BLaER1 treated with 17β-estradiol and CSF1 and Interleukin-3, amounts not matched to agents 10 nM and 100 nM (cell line): ENCODE results near the gene MAP2.

Experiments
- H3K27ac ChIP-seq, 11 experiments: shearing (Covaris generic); formaldehyde crosslinking; 2 replicates each; pipeline ENCODE4 v1.8.1; 2022
- H3K27me3 ChIP-seq, 11 experiments: shearing (Covaris generic); formaldehyde crosslinking; 2 replicates each; pipeline ENCODE4 v1.8.1; 2022
- H3K36me3 ChIP-seq, 11 experiments: shearing (Covaris generic); formaldehyde crosslinking; 2 replicates each; pipeline ENCODE4 v1.8.1; 2022
- H3K4me1 ChIP-seq, 10 experiments: shearing (Covaris generic); formaldehyde crosslinking; 2 replicates each; pipeline ENCODE4 v1.8.1; 2022
- H3K4me2 ChIP-seq, 11 experiments: shearing (Covaris generic); formaldehyde crosslinking; 2 replicates each; pipeline ENCODE4 v1.8.1; 2022
- H3K4me3 ChIP-seq, 10 experiments: shearing (Covaris generic); formaldehyde crosslinking; 2 replicates each; pipeline ENCODE4 v1.8.1; 2022
- H3K9ac ChIP-seq, 11 experiments: shearing (Covaris generic); formaldehyde crosslinking; 2 replicates each; pipeline ENCODE4 v1.8.1; 2022
- H3K9me3 ChIP-seq, 11 experiments: shearing (Covaris generic); formaldehyde crosslinking; replicated peaks in 1 of 11; 2 replicates each; pipeline ENCODE4 v1.8.1; 2022
- H4K20me1 ChIP-seq, 11 experiments: shearing (Covaris generic); formaldehyde crosslinking; 2 replicates each; pipeline ENCODE4 v1.8.1; 2022
- Cebpa-rat ChIP-seq, 11 experiments: shearing (Covaris generic); IDR thresholded peaks; 2 replicates each; pipeline ENCODE4 v1.8.1; 2022

Gene MAP2

DNA sequence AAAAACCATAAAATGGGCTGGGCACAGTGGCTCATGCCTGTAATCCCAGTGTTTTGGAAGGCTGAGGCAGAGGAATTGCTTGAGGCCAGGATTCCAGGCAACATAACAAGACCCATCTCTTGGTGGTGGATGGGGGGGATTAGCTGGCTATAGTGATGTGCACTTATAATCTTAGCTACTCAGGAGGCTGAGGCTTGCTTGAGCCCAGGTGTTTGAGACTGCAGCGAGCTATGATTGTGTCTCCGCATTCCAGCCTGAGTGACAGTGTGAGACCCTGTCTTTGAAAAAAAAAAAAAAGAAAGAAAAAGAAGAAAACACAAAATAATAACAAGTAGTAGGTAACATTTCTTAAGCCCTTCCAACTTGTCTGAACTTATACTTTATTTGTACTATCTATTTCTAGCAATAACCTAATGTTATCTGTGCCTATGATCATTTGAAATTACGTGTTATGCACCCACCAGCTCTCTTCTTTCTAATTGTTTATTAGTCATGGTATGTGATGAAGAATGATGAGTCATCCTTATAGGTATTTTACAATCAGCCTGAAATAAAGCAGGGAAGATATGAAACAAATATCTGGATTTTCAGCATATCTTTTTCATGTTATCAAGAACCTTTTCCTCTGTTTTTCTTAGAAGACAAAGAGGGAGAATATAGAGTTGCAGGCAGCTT, 218.4 kb downstream of the MAP2 start:
- H3K27me3 ChIP-seq, result no peaks in the 10 kb centered on the region
- no peaks in the 10 kb centered on the region for H4K20me1 ChIP-seq
- H3K36me3 ChIP-seq, result no peaks in the 10 kb centered on the region
- no peak overlapping the region for H3K9ac ChIP-seq
- no peak overlapping the region for H3K4me2 ChIP-seq
- no peak overlapping the region for H3K27ac ChIP-seq
- TF ChIP-seq Cebpa-rat (IDR thresholded peaks at IDR 0.05), result no peak
- H3K4me1 ChIP-seq, result no peaks in the 10 kb centered on the region
- H3K4me3 ChIP-seq, result no peak overlapping the region
- no peaks in the 10 kb centered on the region for H3K9me3 ChIP-seq

DNA sequence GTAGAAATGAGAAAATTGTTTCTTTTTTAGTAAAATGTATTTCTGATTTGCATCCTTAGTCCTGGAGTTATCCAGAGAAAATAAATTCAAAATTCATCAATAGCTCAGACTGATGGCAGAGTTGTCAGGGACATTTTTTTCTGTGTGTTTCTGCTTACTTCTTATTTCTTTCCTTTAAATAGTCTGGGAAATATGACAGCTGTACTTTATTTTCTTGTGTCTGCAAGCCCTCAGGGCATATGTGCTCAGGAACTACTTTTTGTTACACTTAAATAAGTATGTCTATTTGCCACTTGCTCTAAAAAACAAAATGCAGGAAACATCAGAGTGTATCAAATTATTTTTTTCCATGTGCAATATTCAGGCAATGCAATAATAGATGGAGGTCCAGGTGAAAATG, 221.0 kb downstream of the MAP2 start:
- Histone ChIP-seq H4K20me1 (no peaks in the 10 kb centered on the region), H3K9ac (no peak overlapping the region), H3K4me2 (no peak overlapping the region), H3K27ac (no peak overlapping the region), H3K4me3 (no peak overlapping the region), H3K27me3 (no peaks in the 10 kb centered on the region), H3K4me1 (no peaks in the 10 kb centered on the region), H3K9me3 (no peaks in the 10 kb centered on the region), H3K36me3 (no peaks in the 10 kb centered on the region)
- TF ChIP-seq Cebpa-rat (IDR thresholded peaks at IDR 0.05), result no peak

DNA sequence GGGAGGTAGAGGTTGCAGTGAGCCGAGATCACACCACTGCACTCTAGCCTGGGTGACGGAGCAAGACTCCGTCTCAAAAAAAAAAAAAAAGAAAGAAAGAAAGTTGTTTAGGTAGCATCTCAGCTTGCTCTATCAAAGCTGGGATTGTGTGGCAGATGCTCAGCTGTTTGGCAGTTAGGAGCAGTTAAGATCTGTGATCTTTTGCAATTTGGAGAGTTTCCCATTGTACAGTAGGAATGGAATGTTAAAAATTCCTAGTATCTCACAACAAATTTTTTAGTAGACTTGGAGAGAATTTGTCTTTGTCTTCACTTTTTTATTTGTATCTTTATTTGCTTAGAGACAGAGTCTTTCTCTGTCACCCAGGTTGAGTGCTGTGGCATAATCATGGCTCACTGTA, 224.9 kb downstream of the MAP2 start:
- no peak for TF ChIP-seq Cebpa-rat (IDR thresholded peaks at IDR 0.05)
- H3K36me3 ChIP-seq, result peaks cover 0 to 7% (median 0%) of the 10 kb centered on the region in 11 experiments; a peak in 4 of 22 replicates
- H3K4me2 ChIP-seq, result no peak overlapping the region
- no peak overlapping the region for H3K27ac ChIP-seq
- H3K27me3 ChIP-seq, result no peaks in the 10 kb centered on the region
- no peaks in the 10 kb centered on the region for H3K4me1 ChIP-seq
- no peak overlapping the region for H3K4me3 ChIP-seq
- H3K9ac ChIP-seq, result no peak overlapping the region
- H4K20me1 ChIP-seq, result no peaks in the 10 kb centered on the region
- no peaks in the 10 kb centered on the region for H3K9me3 ChIP-seq

DNA sequence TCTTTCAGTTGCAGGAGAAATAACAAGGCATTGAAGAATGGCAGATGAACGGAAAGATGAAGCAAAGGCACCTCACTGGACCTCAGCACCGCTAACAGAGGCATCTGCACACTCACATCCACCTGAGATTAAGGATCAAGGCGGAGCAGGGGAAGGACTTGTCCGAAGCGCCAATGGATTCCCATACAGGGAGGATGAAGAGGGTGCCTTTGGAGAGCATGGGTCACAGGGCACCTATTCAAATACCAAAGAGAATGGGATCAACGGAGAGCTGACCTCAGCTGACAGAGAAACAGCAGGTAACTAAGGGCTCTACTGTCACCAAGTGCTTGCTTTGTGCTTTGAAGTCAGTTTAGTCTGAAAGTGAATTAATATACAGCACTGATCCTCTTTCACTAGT, 229.3 kb downstream of the MAP2 start:
- Histone ChIP-seq H3K4me1 (no peaks in the 10 kb centered on the region), H3K4me3 (no peak overlapping the region), H3K27ac (no peak overlapping the region), H4K20me1 (no peaks in the 10 kb centered on the region), H3K27me3 (no peaks in the 10 kb centered on the region), H3K9ac (no peak overlapping the region), H3K9me3 (no peaks in the 10 kb centered on the region), H3K4me2 (no peak overlapping the region), H3K36me3 (peaks cover 0 to 9% (median 0%) of the 10 kb centered on the region in 11 experiments; a peak in 4 of 22 replicates)
- no peak for TF ChIP-seq Cebpa-rat (IDR thresholded peaks at IDR 0.05)

GRCh38 chr2:209661286-209661894, 237.5 kb downstream of the MAP2 start:
- Histone ChIP-seq H3K27ac (no peak overlapping the region), H3K36me3 (no peaks in the 10 kb centered on the region), H3K4me1 (no peaks in the 10 kb centered on the region), H3K4me3 (no peak overlapping the region), H4K20me1 (no peaks in the 10 kb centered on the region), H3K4me2 (no peak overlapping the region), H3K9me3 (peaks cover 0 to 6% (median 0%) of the 10 kb centered on the region in 11 experiments; a peak in 2 of 22 replicates), H3K27me3 (no peaks in the 10 kb centered on the region), H3K9ac (no peak overlapping the region)
- no peak for TF ChIP-seq Cebpa-rat (IDR thresholded peaks at IDR 0.05)

GRCh38 chr2:209662021-209662420, 238.2 kb downstream of the MAP2 start:
- Histone ChIP-seq H3K9ac (no peak overlapping the region), H3K27ac (no peak overlapping the region), H3K4me1 (no peaks in the 10 kb centered on the region), H4K20me1 (no peaks in the 10 kb centered on the region), H3K9me3 (peaks cover 0 to 6% (median 0%) of the 10 kb centered on the region in 11 experiments; a peak in 2 of 22 replicates), H3K27me3 (no peaks in the 10 kb centered on the region), H3K36me3 (no peaks in the 10 kb centered on the region), H3K4me3 (no peak overlapping the region), H3K4me2 (no peak overlapping the region)
- TF ChIP-seq Cebpa-rat (IDR thresholded peaks at IDR 0.05), result no peak

DNA sequence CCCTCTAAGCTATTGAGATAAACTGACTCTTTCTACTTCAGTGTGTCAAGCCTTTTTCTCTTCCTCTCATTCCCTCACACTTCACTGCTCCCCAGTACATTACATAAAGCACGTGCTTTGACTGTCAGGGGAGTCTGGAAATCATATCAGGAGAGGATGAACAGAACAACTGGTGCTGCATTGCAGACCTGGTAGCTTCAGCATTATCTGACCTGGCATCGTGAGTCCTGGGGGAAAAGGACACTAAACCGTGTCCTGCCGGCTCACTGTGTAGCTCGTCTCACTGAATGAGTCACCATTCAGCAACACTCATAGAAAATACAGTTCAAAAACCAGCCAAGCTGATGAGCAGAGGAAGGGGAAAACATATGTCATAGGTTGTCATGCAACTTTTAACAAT, 239.3 kb downstream of the MAP2 start:
- H3K4me2 ChIP-seq, result no peak overlapping the region

GRCh38 chr2:209663656-209664055, 239.8 kb downstream of the MAP2 start:
- H3K9me3 ChIP-seq, result peaks cover 0 to 6% (median 0%) of the 10 kb centered on the region in 11 experiments; a peak in 2 of 22 replicates
- H3K4me3 ChIP-seq, result no peak overlapping the region
- H3K9ac ChIP-seq, result no peak overlapping the region

More for the DNA sequence above, 239.3 kb downstream of the MAP2 start:
- H3K9me3 ChIP-seq, result peaks cover 0 to 6% (median 0%) of the 10 kb centered on the region in 11 experiments; a peak in 2 of 22 replicates
- no peak overlapping the region for H3K4me3 ChIP-seq
- H3K27me3 ChIP-seq, result no peaks in the 10 kb centered on the region
- H3K27ac ChIP-seq, result no peak overlapping the region
- no peaks in the 10 kb centered on the region for H3K4me1 ChIP-seq
- TF ChIP-seq Cebpa-rat (IDR thresholded peaks at IDR 0.05), result no peak
- H3K36me3 ChIP-seq, result no peaks in the 10 kb centered on the region
- H3K9ac ChIP-seq, result no peak overlapping the region
- H4K20me1 ChIP-seq, result no peaks in the 10 kb centered on the region

DNA sequence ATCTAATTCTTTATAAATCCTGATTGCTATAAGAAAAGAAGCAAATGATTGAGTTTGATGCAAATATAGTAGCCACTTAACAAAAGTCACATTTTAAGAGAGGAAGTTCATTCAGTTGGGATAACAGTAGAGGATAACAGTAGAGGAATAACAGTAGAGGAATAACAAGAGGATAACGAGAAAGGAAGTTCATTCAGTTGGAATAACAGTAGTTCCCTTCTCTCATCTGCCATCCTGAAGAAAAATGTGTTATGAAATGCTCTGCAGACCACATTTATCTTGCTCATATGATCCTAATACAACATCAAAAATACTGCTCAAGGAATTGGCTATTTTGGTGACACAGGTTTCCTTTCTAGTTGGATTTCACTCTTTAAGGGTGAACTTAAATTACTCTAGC, 242.4 kb downstream of the MAP2 start:
- no peak overlapping the region for H3K9ac ChIP-seq
- no peak overlapping the region for H3K27ac ChIP-seq
- H3K27me3 ChIP-seq, result no peaks in the 10 kb centered on the region
- H3K4me3 ChIP-seq, result no peak overlapping the region
- no peak for TF ChIP-seq Cebpa-rat (IDR thresholded peaks at IDR 0.05)
- no peaks in the 10 kb centered on the region for H4K20me1 ChIP-seq
- no peaks in the 10 kb centered on the region for H3K36me3 ChIP-seq
- no peaks in the 10 kb centered on the region for H3K9me3 ChIP-seq
- no peaks in the 10 kb centered on the region for H3K4me1 ChIP-seq
- H3K4me2 ChIP-seq, result no peak overlapping the region

More at GRCh38 chr2:209663656-209664055, 239.8 kb downstream of the MAP2 start:
- Histone ChIP-seq H3K36me3 (no peaks in the 10 kb centered on the region), H3K27ac (no peak overlapping the region), H4K20me1 (no peaks in the 10 kb centered on the region), H3K27me3 (no peaks in the 10 kb centered on the region), H3K4me2 (no peak overlapping the region), H3K4me1 (no peaks in the 10 kb centered on the region)
- no peak for TF ChIP-seq Cebpa-rat (IDR thresholded peaks at IDR 0.05)
